Upper lobe of left lung (tissue), 6 donors: ENCODE measurements around the gene HIBADH. TPM values are rescaled to one million over a fixed set of nuclear protein-coding genes. Genes with fewer than 3 reads are reported as not detected.

ENCODE experiments used
- ATAC-seq, 2 donors: fragments of 200-7000 bp; cut with Tn5 transposase; one replicate each; pipeline ENCODE4 v1.9.1; 2022; ENCODE audit warnings: mild to moderate bottlenecking in 2 of 2, moderate library complexity in 2 of 2; ENCODE audit not compliant: low FRiP score in 2 of 2
- DNase-seq, 2 donors: peaks; one replicate each; pipeline ENCODE4 v3.0.0-alpha.2; 2019 to 2020
- H3K27ac ChIP-seq, 4 donors: fragments of 200-600 bp; sonication (generic); one replicate each; pipeline ENCODE4 v1.5.1; 2016 to 2019
- H3K27me3 ChIP-seq, 4 donors: fragments of 200-600 bp; sonication (generic); one replicate each; pipeline ENCODE4 v1.5.1; 2017 to 2019
- H3K36me3 ChIP-seq, 4 donors: fragments of 200-600 bp; sonication (generic); one replicate each; pipeline ENCODE4 v1.5.1; 2016 to 2019
- H3K4me1 ChIP-seq, 4 donors: fragments of 200-600 bp; sonication (generic); one replicate each; pipeline ENCODE4 v1.5.1; 2018 to 2019
- H3K4me3 ChIP-seq, 4 donors: fragments of 200-600 bp; sonication (generic); one replicate each; pipeline ENCODE4 v1.5.1; 2017 to 2019; ENCODE audit warnings: mild to moderate bottlenecking in 2 of 4, moderate library complexity in 1 of 4
- H3K9me3 ChIP-seq, 4 donors: fragments of 200-600 bp; sonication (generic); one replicate each; pipeline ENCODE4 v1.5.1; 2018 to 2019
- CTCF ChIP-seq, 6 experiments: fragments of 450-650 bp in 4 of 6; fragments of 200-600 bp in 2 of 6; sonication (generic) in 2 of 6; IDR thresholded peaks; one replicate each; pipeline ENCODE4 v1.5.1; 2016 to 2019; ENCODE audit warnings: antibody characterized with exemption in 6 of 6
- EP300 ChIP-seq, 4 donors: sonication (generic); formaldehyde crosslinking; IDR thresholded peaks; one replicate each; pipeline ENCODE4 v1.5.1; 2017; ENCODE audit warnings: antibody characterized with exemption in 4 of 4, control low read depth in 2 of 4
- POLR2A ChIP-seq, 4 donors: fragments of 450-650 bp; IDR thresholded peaks; one replicate each; pipeline ENCODE4 v1.5.1; 2016 to 2017; ENCODE audit warnings: antibody characterized with exemption in 4 of 4, mild to moderate bottlenecking in 2 of 4
- POLR2AphosphoS5 ChIP-seq, 2 donors: sonication (generic); formaldehyde crosslinking; IDR thresholded peaks; one replicate each; pipeline ENCODE4 v1.5.1; 2017; ENCODE audit warnings: antibody characterized with exemption in 2 of 2
- WGBS, 2 donors: methylation state at CpG; one replicate each; pipeline ENCODE4 v1.1.5; 2017 to 2018; 5-methylcytosine and 5-hydroxymethylcytosine counted together
- total RNA-seq, 6 donors: library from RNA; depleted of rRNA in 4 of 6; stranded (reverse); fragments of >200 nt in 4 of 6; gene quantifications; one replicate each; pipeline versions ENCODE4 v1.1.0 to v1.2.1, GENCODE V29; 2016 to 2021
- donor health status: DM: no; HTN: no; CAD: no; lungs with moderate emphysema.
- donor health status: DM: no; HTN: yes; CAD: no; lungs with severe emphysema.

Gene HIBADH
- total RNA-seq, 6 donors from 2014 or later: 7.4 to 26.1 (median 21.8) TPM

- Histone ChIP-seq H3K27me3 (no peaks in the 10 kb centered on the region), H3K9me3 (no peaks in the 10 kb centered on the region), H3K4me3 (no peak overlapping the region), H3K36me3 (no peaks in the 10 kb centered on the region), H3K4me1 (no peaks in the 10 kb centered on the region), H3K27ac (peak overlapping the region in 3 of 4 donors; percentile 54 to 55 (median 54))
- ATAC-seq (peak; percentile 57 to 84), DNase-seq (peak in 1 of 2 donors; percentile 81)
- 47 to 72% methylated on average over 3 of the region's 3 CpGs for WGBS, 2 donors
- no peak for TF ChIP-seq EP300 (IDR thresholded peaks at IDR 0.05)
- peak; percentile 20 to 30 for TF ChIP-seq POLR2AphosphoS5 (IDR thresholded peaks at IDR 0.05)
Measured at GRCh38 chr7:27697861-27698430, 35.3 kb upstream of the HIBADH start.

DNA sequence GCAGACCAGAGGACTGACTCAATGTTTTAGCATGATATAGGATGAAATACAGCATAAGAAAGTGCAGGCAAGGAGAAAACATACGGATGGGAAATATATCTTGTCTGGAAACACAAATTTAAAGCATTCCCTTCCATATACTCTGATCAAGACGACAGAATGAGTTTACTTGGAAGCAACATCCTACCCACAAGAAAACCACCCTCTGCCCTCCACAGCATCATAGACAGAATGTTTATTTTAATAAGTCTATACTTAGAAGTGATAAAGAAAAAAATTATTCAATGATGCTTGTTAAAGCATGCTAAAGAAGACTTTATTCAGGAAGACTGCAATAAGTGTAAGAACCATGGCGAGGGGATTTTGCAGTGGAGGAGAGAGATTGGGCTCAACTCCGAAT is 32.4 kb upstream of the HIBADH start:
- Histone ChIP-seq H3K4me3 (no peak overlapping the region), H3K27me3 (no peaks in the 10 kb centered on the region), H3K9me3 (no peaks in the 10 kb centered on the region), H3K36me3 (no peaks in the 10 kb centered on the region), H3K27ac (no peak overlapping the region), H3K4me1 (no peaks in the 10 kb centered on the region)
- ATAC-seq (no peak), DNase-seq (no peak)
- TF ChIP-seq EP300 (IDR thresholded peaks at IDR 0.05) (no peak), POLR2AphosphoS5 (IDR thresholded peaks at IDR 0.05) (no peak), POLR2A (IDR thresholded peaks at IDR 0.05) (no peak), CTCF (IDR thresholded peaks at IDR 0.05) (no peak)
- WGBS, 2 donors: 85 to 90% methylated on average over 4 of the region's 4 CpGs

- Histone ChIP-seq H3K36me3 (no peaks in the 10 kb centered on the region), H3K27me3 (no peaks in the 10 kb centered on the region), H3K27ac (no peak overlapping the region), H3K4me3 (no peak overlapping the region), H3K4me1 (no peaks in the 10 kb centered on the region), H3K9me3 (no peaks in the 10 kb centered on the region)
- no peak for TF ChIP-seq POLR2A (IDR thresholded peaks at IDR 0.05)
- no peak for TF ChIP-seq CTCF (IDR thresholded peaks at IDR 0.05)
- peak in 1 of 2 donors; percentile 16 for TF ChIP-seq POLR2AphosphoS5 (IDR thresholded peaks at IDR 0.05)
- WGBS, 2 donors: 67 to 69% methylated on average over 3 of the region's 3 CpGs
- ATAC-seq (peak in 1 of 2 donors; percentile 65), DNase-seq (peak in 1 of 2 donors; percentile 25)
Measured at GRCh38 chr7:27693794-27694193, 31.1 kb upstream of the HIBADH start.

GRCh38 chr7:27690649-27691048 is 28.0 kb upstream of the HIBADH start:
- DNase-seq: no peak
- no peaks in the 10 kb centered on the region for H3K4me1 ChIP-seq
- no peaks in the 10 kb centered on the region for H3K27me3 ChIP-seq
- H3K27ac ChIP-seq: no peak overlapping the region
- no peak for TF ChIP-seq POLR2AphosphoS5 (IDR thresholded peaks at IDR 0.05)
- no peak for TF ChIP-seq CTCF (IDR thresholded peaks at IDR 0.05)
- TF ChIP-seq POLR2A (IDR thresholded peaks at IDR 0.05): no peak
- TF ChIP-seq EP300 (IDR thresholded peaks at IDR 0.05): no peak
- ATAC-seq: no peak
- no peaks in the 10 kb centered on the region for H3K9me3 ChIP-seq
- no peak overlapping the region for H3K4me3 ChIP-seq
- H3K36me3 ChIP-seq: no peaks in the 10 kb centered on the region

DNA sequence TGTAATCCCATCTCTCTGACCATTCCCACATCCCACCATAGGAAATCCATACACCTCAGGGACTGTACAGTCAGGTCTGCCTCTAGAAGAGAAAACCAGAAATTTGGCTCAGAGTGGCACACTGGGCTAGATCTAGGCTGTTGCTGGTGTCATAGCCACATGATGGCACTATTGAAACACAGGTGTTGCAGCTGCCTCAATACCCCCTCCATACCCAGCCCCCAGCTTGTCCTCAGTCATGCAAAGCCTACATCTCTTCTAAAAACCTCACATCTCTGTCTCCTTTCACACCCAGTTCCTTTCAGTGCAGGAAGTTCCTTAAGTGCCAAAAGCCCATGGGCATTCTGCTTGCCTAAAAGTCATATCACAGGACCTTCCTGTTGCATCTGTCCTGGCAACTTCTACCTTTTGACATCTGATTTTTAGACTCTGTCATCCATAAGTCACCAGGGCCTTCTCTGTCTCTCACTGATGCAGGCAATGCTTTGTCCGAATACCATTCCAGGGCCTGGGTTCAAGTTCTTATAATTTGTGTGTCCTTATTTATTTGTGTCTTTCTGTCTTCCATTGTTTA is 27.0 kb upstream of the HIBADH start:
- ATAC-seq: peak in 1 of 2 donors; percentile 41
- Histone ChIP-seq H3K4me3 (no peak overlapping the region), H3K27me3 (no peaks in the 10 kb centered on the region), H3K4me1 (no peaks in the 10 kb centered on the region), H3K9me3 (no peaks in the 10 kb centered on the region), H3K27ac (no peak overlapping the region), H3K36me3 (no peaks in the 10 kb centered on the region)
- peak in 1 of 2 donors; percentile 24 for DNase-seq
- 93 to 100% methylated on average over 1 of the region's 1 CpG for WGBS, 2 donors
- TF ChIP-seq CTCF (IDR thresholded peaks at IDR 0.05) (peak in 2 of 6 experiments; percentile 20 to 40), POLR2A (IDR thresholded peaks at IDR 0.05) (no peak)
